Peyer's patch (tissue), 4 donors: ENCODE data around the gene PTPRN. TPM values are rescaled to one million over a fixed set of nuclear protein-coding genes. Genes with fewer than 3 reads are reported as not detected.
A peak's percentile ranks its signal among the peaks of the same experiment; 100 is the strongest.

Source experiments
- DNase-seq, 3 donors: peaks; one replicate each; pipeline ENCODE4 v3.0.0-alpha.2; 2017 to 2019
- H3K27ac ChIP-seq, 4 donors: fragments of 200-600 bp; sonication (generic); one replicate each; pipeline ENCODE4 v1.5.1; 2016 to 2019
- H3K27me3 ChIP-seq, 2 donors: fragments of 200-600 bp; sonication (generic); one replicate each; pipeline ENCODE4 v1.5.1; 2019
- H3K36me3 ChIP-seq, 3 donors: fragments of 200-600 bp; sonication (generic); one replicate each; pipeline ENCODE4 v1.5.1; 2016 to 2019
- H3K4me1 ChIP-seq, 4 donors: fragments of 200-600 bp; sonication (generic); one replicate each; pipeline ENCODE4 v1.5.1; 2016 to 2019
- H3K4me3 ChIP-seq, 4 donors: fragments of 200-600 bp; sonication (generic); 1 replicate in 3 of 4; 2 replicates in 1 of 4; pipeline ENCODE4 v1.5.1; 2016 to 2019; ENCODE audit warnings: mild to moderate bottlenecking in 1 of 4
- H3K9me3 ChIP-seq, 4 donors: fragments of 200-600 bp; sonication (generic); one replicate each; pipeline ENCODE4 v1.5.1; 2016 to 2019; ENCODE audit warnings: mild to moderate bottlenecking in 1 of 4
- POLR2A ChIP-seq, 2 donors: fragments of 450-650 bp; IDR thresholded peaks; one replicate each; pipeline ENCODE4 v1.5.1; 2017; ENCODE audit warnings: antibody characterized with exemption in 2 of 2, mild to moderate bottlenecking in 2 of 2, moderate library complexity in 2 of 2
- total RNA-seq, 4 donors: library from RNA; depleted of rRNA; stranded (reverse); fragments of >200 nt; gene quantifications; one replicate each; pipeline ENCODE4 v1.1.0, GENCODE V29; 2016
- TF ChIP-seq, protein P1 (sequence below), 6 experiments: fragments of 450-650 bp in 4 of 6; fragments of 200-600 bp in 2 of 6; sonication (generic) in 1 of 6; IDR thresholded peaks; one replicate each; pipeline ENCODE4 v1.5.1; 2017 to 2019; ENCODE audit warnings: antibody characterized with exemption in 6 of 6, mild to moderate bottlenecking in 3 of 6, moderate library complexity in 1 of 6

Gene PTPRN
- total RNA-seq, 4 donors from 2014 or later, result 0.88 to 4.9 (median 2.3) TPM; not detected in 1

GRCh38 chr2:219284501-219285372 lies 24.5 kb downstream of the PTPRN start:
- TF ChIP-seq, protein P1, sequence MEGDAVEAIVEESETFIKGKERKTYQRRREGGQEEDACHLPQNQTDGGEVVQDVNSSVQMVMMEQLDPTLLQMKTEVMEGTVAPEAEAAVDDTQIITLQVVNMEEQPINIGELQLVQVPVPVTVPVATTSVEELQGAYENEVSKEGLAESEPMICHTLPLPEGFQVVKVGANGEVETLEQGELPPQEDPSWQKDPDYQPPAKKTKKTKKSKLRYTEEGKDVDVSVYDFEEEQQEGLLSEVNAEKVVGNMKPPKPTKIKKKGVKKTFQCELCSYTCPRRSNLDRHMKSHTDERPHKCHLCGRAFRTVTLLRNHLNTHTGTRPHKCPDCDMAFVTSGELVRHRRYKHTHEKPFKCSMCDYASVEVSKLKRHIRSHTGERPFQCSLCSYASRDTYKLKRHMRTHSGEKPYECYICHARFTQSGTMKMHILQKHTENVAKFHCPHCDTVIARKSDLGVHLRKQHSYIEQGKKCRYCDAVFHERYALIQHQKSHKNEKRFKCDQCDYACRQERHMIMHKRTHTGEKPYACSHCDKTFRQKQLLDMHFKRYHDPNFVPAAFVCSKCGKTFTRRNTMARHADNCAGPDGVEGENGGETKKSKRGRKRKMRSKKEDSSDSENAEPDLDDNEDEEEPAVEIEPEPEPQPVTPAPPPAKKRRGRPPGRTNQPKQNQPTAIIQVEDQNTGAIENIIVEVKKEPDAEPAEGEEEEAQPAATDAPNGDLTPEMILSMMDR (IDR thresholded peaks at IDR 0.05), result no peak
- no peak for TF ChIP-seq POLR2A (IDR thresholded peaks at IDR 0.05)
- no peak overlapping the region for H3K4me3 ChIP-seq
- no peak overlapping the region for H3K27ac ChIP-seq
- no peak for DNase-seq
- H3K9me3 ChIP-seq, result no peaks in the 10 kb centered on the region
- H3K27me3 ChIP-seq, result no peaks in the 10 kb centered on the region
- H3K36me3 ChIP-seq, result peaks cover 0 to 60% (median 0%) of the 10 kb centered on the region in 3 donors
- peaks cover 0 to 21% (median 3%) of the 10 kb centered on the region in 4 donors for H3K4me1 ChIP-seq

- Histone ChIP-seq H3K4me1 (peaks cover 0 to 21% (median 9%) of the 10 kb centered on the region in 4 donors), H3K36me3 (peaks cover 0 to 60% (median 0%) of the 10 kb centered on the region in 3 donors), H3K27me3 (no peaks in the 10 kb centered on the region), H3K27ac (no peak overlapping the region), H3K9me3 (no peaks in the 10 kb centered on the region), H3K4me3 (no peak overlapping the region)
- TF ChIP-seq, protein P1 (IDR thresholded peaks at IDR 0.05), result no peak
- TF ChIP-seq POLR2A (IDR thresholded peaks at IDR 0.05), result no peak
- no peak for DNase-seq
These were observed 26.1 kb downstream of the PTPRN start for GRCh38 chr2:219282943-219283581.

GRCh38 chr2:219282375-219282774 lies 26.8 kb downstream of the PTPRN start:
- no peak for DNase-seq
- Histone ChIP-seq H3K36me3 (peaks cover 0 to 60% (median 0%) of the 10 kb centered on the region in 3 donors), H3K27me3 (no peaks in the 10 kb centered on the region), H3K4me1 (peaks cover 0 to 28% (median 9%) of the 10 kb centered on the region in 4 donors), H3K4me3 (no peak overlapping the region), H3K9me3 (no peaks in the 10 kb centered on the region), H3K27ac (no peak overlapping the region)
- no peak for TF ChIP-seq POLR2A (IDR thresholded peaks at IDR 0.05)
- TF ChIP-seq, protein P1 (IDR thresholded peaks at IDR 0.05), result no peak

- Histone ChIP-seq H3K4me3 (no peak overlapping the region), H3K36me3 (peaks cover 0 to 57% (median 0%) of the 10 kb centered on the region in 3 donors), H3K9me3 (no peaks in the 10 kb centered on the region), H3K27me3 (no peaks in the 10 kb centered on the region), H3K27ac (no peak overlapping the region), H3K4me1 (peaks cover 0 to 30% (median 9%) of the 10 kb centered on the region in 4 donors)
- no peak for DNase-seq
- TF ChIP-seq, protein P1 (IDR thresholded peaks at IDR 0.05), result no peak
- TF ChIP-seq POLR2A (IDR thresholded peaks at IDR 0.05), result no peak
These were observed 27.6 kb downstream of the PTPRN start for GRCh38 chr2:219281588-219281987.

- no peaks in the 10 kb centered on the region for H3K9me3 ChIP-seq
- peaks cover 0 to 30% (median 9%) of the 10 kb centered on the region in 4 donors for H3K4me1 ChIP-seq
- H3K27me3 ChIP-seq, result no peaks in the 10 kb centered on the region
- TF ChIP-seq, protein P1 (IDR thresholded peaks at IDR 0.05), result no peak
- no peak for TF ChIP-seq POLR2A (IDR thresholded peaks at IDR 0.05)
- no peak for DNase-seq
- H3K27ac ChIP-seq, result peak overlapping the region in 1 of 4 donors; percentile 99
- no peak overlapping the region for H3K4me3 ChIP-seq
- peaks cover 0 to 48% (median 0%) of the 10 kb centered on the region in 3 donors for H3K36me3 ChIP-seq
These were observed 28.6 kb downstream of the PTPRN start for GRCh38 chr2:219280651-219281050.
